Coronary artery (tissue), 2 donors: ENCODE results near the gene PPM1E.

ENCODE experiments used
- DNase-seq: peaks from one replicate; pipeline ENCODE4 v3.0.0-alpha.2; 2017; ENCODE audit warnings: low spot score
- H3K27ac ChIP-seq, 2 donors: fragments of 200-600 bp; sonication (generic); one replicate each; pipeline ENCODE4 v1.5.1; 2016 to 2019
- H3K4me3 ChIP-seq: fragments of 200-600 bp; sonication (generic); 2 replicates; pipeline ENCODE4 v1.5.1; 2016; ENCODE audit warnings: mild to moderate bottlenecking, moderate library complexity
- CTCF ChIP-seq: fragments of 200-600 bp; sonication (generic); IDR thresholded peaks from one replicate; pipeline ENCODE4 v1.5.1; 2019; ENCODE audit warnings: antibody characterized with exemption

PPM1E gene

GRCh38 chr17:58822148-58823050 lies 66.7 kb downstream of the PPM1E start:
- TF ChIP-seq CTCF: no peak
- Histone ChIP-seq H3K27ac (no peak overlapping the region), H3K4me3 (no peak overlapping the region)
- no peak for DNase-seq

- Histone ChIP-seq H3K4me3 (no peak overlapping the region), H3K27ac (no peak overlapping the region)
- DNase-seq: no peak
- no peak for TF ChIP-seq CTCF
Measured at GRCh38 chr17:58823051-58823525, 67.4 kb downstream of the PPM1E start.

GRCh38 chr17:58829172-58829637 lies 73.6 kb downstream of the PPM1E start:
- Histone ChIP-seq H3K27ac (no peak overlapping the region), H3K4me3 (no peak overlapping the region)
- DNase-seq: no peak
- no peak for TF ChIP-seq CTCF

GRCh38 chr17:58831780-58832179 lies 76.1 kb downstream of the PPM1E start:
- TF ChIP-seq CTCF: no peak
- DNase-seq: no peak
- H3K27ac ChIP-seq: no peak overlapping the region
- no peak overlapping the region for H3K4me3 ChIP-seq

- no peak overlapping the region for H3K4me3 ChIP-seq
- TF ChIP-seq CTCF: no peak
- DNase-seq: no peak
- H3K27ac ChIP-seq: no peak overlapping the region
Measured at GRCh38 chr17:58832514-58832913, 76.9 kb downstream of the PPM1E start.

- no peak for TF ChIP-seq CTCF
- H3K27ac ChIP-seq: no peak overlapping the region
- no peak for DNase-seq
- H3K4me3 ChIP-seq: no peak overlapping the region
Measured at GRCh38 chr17:58837699-58838098, 82.0 kb downstream of the PPM1E start.
